H1 (cell line): ENCODE results near the gene OGFOD1. TPM values are rescaled to one million over a fixed set of nuclear protein-coding genes. Genes with fewer than 3 reads are reported as not detected.

Experiments
- BACH1 ChIP-seq: IDR thresholded peaks from 2 replicates; pipeline ENCODE4 v1.6.1; 2012; ENCODE audit warnings: low read length, improper control_type of control experiment
- GABPA ChIP-seq: IDR thresholded peaks from 2 replicates; pipeline ENCODE4 v1.6.1; 2011; ENCODE audit warnings: mild to moderate bottlenecking, low read length, moderate library complexity, borderline replicate concordance; ENCODE audit not compliant: insufficient read depth
- PHF8 ChIP-seq: fragments of 200-600 bp; sonication (generic); conservative IDR thresholded peaks from 2 replicates; pipeline ENCODE4 v1.7.1; 2012; ENCODE audit warnings: low read depth, mild to moderate bottlenecking, inconsistent platforms, low read length, moderate library complexity
- polyA plus RNA-seq, 7 experiments: library from polyadenylated mRNA; depleted of rRNA in 3 of 7; stranded (reverse) in 5 of 7; unstranded in 2 of 7; fragments of >200 nt in 5 of 7; fragments of 200-250 nt in 2 of 7; gene quantifications; 1 replicate in 5 of 7; 2 replicates in 1 of 7; 4 replicates in 1 of 7; pipeline versions ENCODE4 v1.2.1 to v1.2.3, GENCODE V29; 2011 to 2013; ENCODE audit warnings: missing spikeins in 2 of 7, mixed read lengths in 2 of 7
- total RNA-seq: library from RNA; stranded (reverse); fragmentation: NEBNext Ultra II Directional; extraction: Animal tissue kit (Norgen Biotek cat#: 25700); gene quantifications from 2 replicates; pipeline ENCODE4 v1.2.1, GENCODE V29; 2021

The OGFOD1 gene
- total and polyA plus RNA-seq, 2 of the 8 experiments (the other 6 are each of a cell fraction or from before 2014, with no cell fraction given): 24.6 to 61.4 TPM

GRCh38 chr16:56448005-56448404 is 3.3 kb upstream of the OGFOD1 start (continued):
- TF ChIP-seq BACH1 (no peak), GABPA (no peak), PHF8 (no peak)
